HepG2 (cell line): ENCODE measurements around the gene EMID1. TPM values are rescaled to one million over a fixed set of nuclear protein-coding genes. Genes with fewer than 3 reads are reported as not detected.

Experiments
- ARID5B ChIP-seq: IDR thresholded peaks from 2 replicates; pipeline ENCODE4 v1.4.0; 2020; ENCODE audit warnings: mild to moderate bottlenecking, missing genetic modification reagents
- ATF5 ChIP-seq: sonication (generic); formaldehyde crosslinking; IDR thresholded peaks from 2 replicates; pipeline ENCODE4 v1.4.0; 2020; ENCODE audit warnings: mild to moderate bottlenecking, low read depth, missing genetic modification reagents
- MTF2 ChIP-seq: sonication (generic); formaldehyde crosslinking; IDR thresholded peaks from 2 replicates; pipeline ENCODE4 v1.5.0; 2020; ENCODE audit warnings: missing genetic modification reagents, borderline replicate concordance
- RARA ChIP-seq: IDR thresholded peaks from 2 replicates; pipeline ENCODE4 v1.6.1; 2016; ENCODE audit warnings: missing genetic modification reagents, missing compliant biosample characterization
- SAP130 ChIP-seq: IDR thresholded peaks from 2 replicates; pipeline ENCODE4 v1.6.1; 2016; ENCODE audit warnings: low read depth
- SNRNP70 ChIP-seq: fragments of 200-400 bp; formaldehyde crosslinking; IDR thresholded peaks from 2 replicates; pipeline ENCODE4 v1.6.1; 2017; ENCODE audit warnings: mild to moderate bottlenecking, low read depth, low read length, moderate library complexity
- ZC3H4 ChIP-seq: sonication (generic); formaldehyde crosslinking; IDR thresholded peaks from 2 replicates; pipeline ENCODE4 v1.4.0; 2020; ENCODE audit warnings: missing genetic modification reagents, borderline replicate concordance
- ZNF333 ChIP-seq: sonication (generic); formaldehyde crosslinking; IDR thresholded peaks from 2 replicates; pipeline ENCODE4 v1.4.0; 2020; ENCODE audit warnings: mild to moderate bottlenecking, missing genetic modification reagents, borderline replicate concordance
- ZNF335 ChIP-seq: sonication (generic); formaldehyde crosslinking; IDR thresholded peaks from 2 replicates; pipeline ENCODE4 v1.4.0; 2020; ENCODE audit warnings: missing genetic modification reagents
- ZNF33A ChIP-seq: sonication (generic); formaldehyde crosslinking; IDR thresholded peaks from 2 replicates; pipeline ENCODE4 v1.5.1; 2020; ENCODE audit warnings: missing genetic modification reagents, mild to moderate bottlenecking, moderate library complexity, borderline replicate concordance
- ZNF605 ChIP-seq: sonication (generic); formaldehyde crosslinking; IDR thresholded peaks from 2 replicates; pipeline ENCODE4 v1.8.0; 2022; ENCODE audit warnings: mild to moderate bottlenecking, missing genetic modification reagents
- polyA plus RNA-seq, 8 experiments: library from polyadenylated mRNA; depleted of rRNA in 3 of 8; stranded (reverse) in 7 of 8; unstranded in 1 of 8; fragments of >200 nt; fragmentation: Illumina TruSeq in 4 of 8; extraction: Trizol in 4 of 8; gene quantifications; 2 replicates each; pipeline versions ENCODE4 v1.2.1 to v1.2.3, GENCODE V29; 2011 to 2016; ENCODE audit warnings: low read depth in 4 of 8, missing spikeins in 1 of 8, mixed read lengths in 1 of 8; ENCODE audit not compliant: insufficient read depth in 1 of 8
- total RNA-seq, 5 experiments: library from RNA; depleted of rRNA; stranded (reverse); fragments of >200 nt; fragmentation: Illumina TruSeq; extraction: Trizol; gene quantifications; 2 replicates each; pipeline ENCODE4 v1.2.3, GENCODE V29; 2016; ENCODE audit warnings: low read depth in 1 of 5

Gene EMID1
- total and polyA plus RNA-seq, 2 of the 13 experiments (the other 11 are each of a cell fraction or from before 2014, with no cell fraction given) = 0.45 to 0.82 TPM

GRCh38 chr22:29202212-29203192 is 3.2 kb upstream of the EMID1 start (continued):
- TF ChIP-seq ARID5B (CRISPR knock-in tag) = 0 out of 2 replicates have a peak, but pooled peaks have one; percentile 17
- TF ChIP-seq ATF5 (CRISPR knock-in tag) = no peak
- no peak for TF ChIP-seq SNRNP70
- no peak for TF ChIP-seq ZNF333 (CRISPR knock-in tag)
- no peak for TF ChIP-seq ZNF33A (CRISPR knock-in tag)
- TF ChIP-seq SAP130 (CRISPR knock-in tag) = peak; percentile 50
- no peak for TF ChIP-seq ZNF335 (CRISPR knock-in tag)
- no peak for TF ChIP-seq RARA (CRISPR knock-in tag)
- 0 out of 2 replicates have a peak, but pooled peaks have one; percentile 20 for TF ChIP-seq ZNF605 (CRISPR knock-in tag)
- TF ChIP-seq ZC3H4 (CRISPR knock-in tag) = no peak
- no peak for TF ChIP-seq MTF2 (CRISPR knock-in tag)
